ENCODE data around the gene YWHAG. TPM values are rescaled to one million over a fixed set of nuclear protein-coding genes. Genes with fewer than 3 reads are reported as not detected.
"Not testable (repeated sequence)": the region's sequence is repeated elsewhere in the genome, so short reads cannot be mapped to it uniquely, and the experiment has no call there.

YWHAG gene
- total and polyA plus RNA-seq, 9 of the 15 experiments (the other 6 are each of a cell fraction or from before 2014, with no cell fraction given): 30.4 to 246 (median 94.5) TPM

DNA sequence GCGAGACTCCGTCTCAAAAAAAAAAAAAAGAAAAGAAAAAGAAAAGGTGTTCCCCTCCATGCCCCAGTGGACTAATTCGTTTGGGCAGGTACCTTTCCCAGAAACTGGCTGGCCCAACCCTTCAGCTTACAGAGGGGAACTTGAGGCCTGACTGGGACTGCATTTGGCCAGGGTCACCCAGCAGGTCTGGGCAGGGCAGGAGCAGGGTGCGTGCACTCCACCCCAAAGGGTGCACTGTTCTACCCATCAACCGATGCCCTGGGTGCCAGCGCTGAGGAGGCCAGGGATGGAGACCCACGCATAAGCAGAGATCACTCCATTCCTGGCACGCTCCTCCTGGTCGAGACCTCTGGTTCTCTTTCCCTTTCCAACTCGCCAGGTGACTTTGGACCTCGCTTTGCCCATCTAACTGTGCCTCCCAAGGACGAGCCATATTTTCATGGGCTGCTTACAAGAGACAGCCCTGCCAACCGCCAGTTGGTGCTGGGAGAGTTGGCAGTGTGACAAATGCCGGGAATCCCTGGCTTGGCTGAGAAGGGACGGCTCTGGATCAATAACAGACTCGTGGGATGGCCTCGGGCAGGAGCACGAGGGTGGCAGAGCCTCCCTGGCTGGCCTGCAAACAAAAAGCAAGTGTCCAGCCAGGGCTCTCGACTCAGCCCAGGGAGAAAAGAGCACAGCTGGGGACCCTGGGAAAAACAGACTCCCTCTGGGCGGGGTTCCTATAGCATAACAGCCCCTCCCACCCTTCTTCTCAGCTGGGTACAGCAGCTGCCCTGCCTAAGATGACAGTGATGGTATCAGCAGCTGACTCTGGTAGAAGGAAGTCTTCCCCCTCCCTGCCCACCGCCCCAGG is 48.5 kb downstream of the YWHAG start (continued):
- TF ChIP-seq, protein P1, sequence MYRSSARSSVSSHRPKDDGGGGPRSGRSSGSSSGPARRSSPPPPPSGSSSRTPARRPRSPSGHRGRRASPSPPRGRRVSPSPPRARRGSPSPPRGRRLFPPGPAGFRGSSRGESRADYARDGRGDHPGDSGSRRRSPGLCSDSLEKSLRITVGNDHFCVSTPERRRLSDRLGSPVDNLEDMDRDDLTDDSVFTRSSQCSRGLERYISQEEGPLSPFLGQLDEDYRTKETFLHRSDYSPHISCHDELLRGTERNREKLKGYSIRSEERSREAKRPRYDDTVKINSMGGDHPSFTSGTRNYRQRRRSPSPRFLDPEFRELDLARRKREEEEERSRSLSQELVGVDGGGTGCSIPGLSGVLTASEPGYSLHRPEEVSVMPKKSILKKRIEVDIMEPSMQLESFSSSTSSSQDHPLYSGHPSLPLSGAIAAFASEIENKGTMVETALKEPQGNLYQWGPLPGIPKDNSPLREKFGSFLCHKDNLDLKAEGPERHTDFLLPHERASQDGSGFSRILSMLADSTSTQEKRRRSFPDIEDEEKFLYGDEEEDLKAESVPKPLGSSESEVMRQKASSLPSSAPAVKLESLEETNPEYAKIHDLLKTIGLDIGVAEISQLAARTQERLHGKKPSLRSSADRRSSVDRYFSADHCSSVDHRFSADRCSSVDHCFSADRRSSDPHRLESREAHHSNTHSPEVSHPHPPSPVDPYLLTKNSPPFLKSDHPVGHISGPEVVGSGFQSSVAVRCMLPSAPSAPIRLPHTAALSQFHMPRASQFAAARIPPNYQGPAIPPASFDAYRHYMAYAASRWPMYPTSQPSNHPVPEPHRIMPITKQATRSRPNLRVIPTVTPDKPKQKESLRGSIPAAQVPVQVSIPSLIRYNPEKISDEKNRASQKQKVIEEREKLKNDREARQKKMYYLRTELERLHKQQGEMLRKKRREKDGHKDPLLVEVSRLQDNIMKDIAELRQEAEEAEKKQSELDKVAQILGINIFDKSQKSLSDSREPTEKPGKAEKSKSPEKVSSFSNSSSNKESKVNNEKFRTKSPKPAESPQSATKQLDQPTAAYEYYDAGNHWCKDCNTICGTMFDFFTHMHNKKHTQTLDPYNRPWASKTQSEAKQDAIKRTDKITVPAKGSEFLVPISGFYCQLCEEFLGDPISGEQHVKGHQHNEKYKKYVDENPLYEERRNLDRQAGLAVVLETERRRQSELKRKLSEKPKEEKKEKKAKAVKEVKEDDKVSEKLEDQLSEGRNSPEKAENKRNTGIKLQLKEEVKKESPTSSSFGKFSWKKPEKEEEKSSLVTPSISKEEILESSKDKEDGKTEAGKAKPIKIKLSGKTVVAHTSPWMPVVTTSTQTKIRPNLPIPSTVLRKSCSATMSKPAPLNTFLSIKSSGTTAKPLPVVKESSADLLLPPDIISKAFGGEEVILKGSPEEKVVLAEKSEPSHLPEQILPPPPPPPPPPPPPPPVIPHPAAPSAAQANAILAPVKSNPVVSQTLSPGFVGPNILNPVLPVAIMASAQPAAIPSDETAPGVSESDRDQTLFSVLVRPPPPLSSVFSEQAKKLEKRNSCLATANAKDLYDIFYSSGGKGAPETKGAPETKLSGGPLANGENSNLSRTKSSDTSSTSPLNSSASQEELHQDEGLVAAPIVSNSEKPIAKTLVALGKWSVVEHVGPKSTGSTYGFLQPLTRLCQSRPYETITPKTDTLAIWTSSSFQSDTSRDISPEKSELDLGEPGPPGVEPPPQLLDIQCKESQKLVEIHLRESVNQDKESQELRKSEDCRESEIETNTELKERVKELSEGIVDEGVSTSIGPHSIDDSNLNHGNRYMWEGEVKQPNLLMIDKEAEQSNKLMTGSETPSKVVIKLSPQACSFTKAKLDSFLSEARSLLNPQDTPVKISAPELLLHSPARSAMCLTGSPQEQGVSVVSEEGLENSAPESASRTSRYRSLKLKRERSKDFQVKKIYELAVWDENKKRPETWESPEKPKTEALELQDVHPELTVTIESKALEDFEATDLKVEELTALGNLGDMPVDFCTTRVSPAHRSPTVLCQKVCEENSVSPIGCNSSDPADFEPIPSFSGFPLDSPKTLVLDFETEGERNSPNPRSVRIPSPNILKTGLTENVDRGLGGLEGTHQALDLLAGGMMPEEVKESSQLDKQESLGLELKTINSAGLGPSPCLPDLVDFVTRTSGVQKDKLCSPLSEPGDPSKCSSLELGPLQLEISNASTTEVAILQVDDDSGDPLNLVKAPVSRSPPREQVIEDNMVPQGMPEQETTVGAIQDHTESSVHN (IDR thresholded peaks at IDR 0.05; ENCODE audit: borderline replicate concordance in 1 of 2, low read depth in 1 of 2): no peak

DNA sequence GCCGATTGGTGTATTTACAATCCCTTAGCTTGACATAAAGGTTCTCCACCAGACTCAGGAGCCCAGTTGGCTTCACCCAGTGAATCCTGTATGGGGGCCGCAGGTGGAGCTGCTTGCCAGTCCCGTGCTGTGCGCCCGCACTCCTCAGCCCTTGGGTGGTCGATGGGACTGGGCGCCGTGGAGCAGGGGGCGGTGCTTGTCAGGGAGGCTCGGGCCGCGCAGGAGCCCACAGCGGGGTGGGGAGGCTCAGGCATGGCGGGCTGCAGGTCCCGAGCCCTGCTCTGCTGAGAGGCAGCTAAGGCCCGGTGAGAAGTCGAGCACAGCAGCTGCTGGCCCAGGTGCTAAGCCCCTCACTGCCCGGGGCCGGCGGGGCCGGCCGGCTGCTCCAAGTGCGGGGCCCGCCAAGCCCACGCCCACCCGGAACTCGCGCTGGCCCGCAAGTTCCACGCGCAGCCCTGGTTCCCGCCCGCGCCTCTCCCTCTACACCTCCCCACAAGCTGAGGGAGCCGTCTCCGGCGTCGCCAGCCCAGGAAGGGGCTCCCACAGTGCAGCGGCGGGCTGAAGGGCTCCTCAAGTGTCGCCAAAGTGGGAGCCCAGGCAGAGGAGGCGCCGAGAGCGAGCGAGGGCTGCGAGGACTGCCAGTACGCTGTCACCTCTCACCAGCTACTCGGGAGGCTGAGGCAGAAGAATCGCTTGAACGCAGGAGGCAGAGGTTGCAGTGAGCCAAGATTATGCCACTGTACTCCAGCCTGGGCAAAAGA is 49.3 kb downstream of the YWHAG start:
- POLR2A ChIA-PET: interaction anchor here (0.7 to 1.1 kb wide), 3 partner anchors 18 to 237 kb away, joined by 3 read pairs; no protein-coding TSS in a partner anchor
- in situ Hi-C loops (cut with MboI) (loop anchor here (5.0 kb wide), 1 partner anchor 132 kb away; no protein-coding TSS in a partner anchor), intact Hi-C loops (cut with micrococcal nuclease) (loop anchor here (5.0 kb wide), 2 partner anchors 32 to 442 kb away; no protein-coding TSS in a partner anchor)

More for the DNA sequence above, 49.3 kb downstream of the YWHAG start:
- CTCF ChIA-PET (ENCODE audit: low intra/inter-chr PET ratio); H3K79me2 ChIP-seq (ENCODE audit: control insufficient read depth, insufficient read depth, low read length); H3K9me1 ChIP-seq (ENCODE audit: control insufficient read depth, insufficient read depth, low read length); H3K9ac ChIP-seq (ENCODE audit: insufficient read depth in 1 of 2, low read depth in 2 of 2, low read length in 2 of 2); BruUV-seq (replicated peaks); H3K9me3 ChIP-seq (replicated peaks; ENCODE audit: control insufficient read depth, insufficient read depth, low read depth, low read length); H2AFZ ChIP-seq (ENCODE audit: low read depth, low read length); ATAC-seq; H3K36me3 ChIP-seq (ENCODE audit: control insufficient read depth, insufficient read depth, low read length); H3K27ac ChIP-seq (ENCODE audit: extremely low read depth, low read depth, low read length); H3K4me2 ChIP-seq (ENCODE audit: insufficient read depth, low read length); H3K4me3 ChIP-seq; H3K27me3 ChIP-seq (ENCODE audit: control insufficient read depth in 2 of 2, insufficient read depth in 2 of 2, low read length in 2 of 2); H4K20me1 ChIP-seq (replicated peaks; ENCODE audit: control insufficient read depth, insufficient read depth, low read length); DNase-seq (ENCODE audit: extremely low read depth in 1 of 4, low spot score in 3 of 4); FAIRE-seq: not testable (repeated sequence)
- 84% methylated on average over 36 of the region's 50 CpGs for WGBS (ENCODE audit: insufficient coverage, low coverage, missing lambda C conversion rate)
- peaks cover 14 to 42% of the 10 kb centered on the region in 2 experiments; a peak in 4 of 5 replicates for H3K4me1 ChIP-seq (replicated peaks in 1 of 2; ENCODE audit: control insufficient read depth in 2 of 2, insufficient read depth in 2 of 2, low read length in 2 of 2)
